ENCODE measurements around the gene POLRMT. TPM values are rescaled to one million over a fixed set of nuclear protein-coding genes. Genes with fewer than 3 reads are reported as not detected.
A peak's percentile ranks its signal among the peaks of the same experiment; 100 is the strongest.
"Not testable (repeated sequence)": the region's sequence is repeated elsewhere in the genome, so short reads cannot be mapped to it uniquely, and the experiment has no call there.

POLRMT gene
- total RNA-seq, 1 donor from 2014 or later: 26.8 TPM

DNA sequence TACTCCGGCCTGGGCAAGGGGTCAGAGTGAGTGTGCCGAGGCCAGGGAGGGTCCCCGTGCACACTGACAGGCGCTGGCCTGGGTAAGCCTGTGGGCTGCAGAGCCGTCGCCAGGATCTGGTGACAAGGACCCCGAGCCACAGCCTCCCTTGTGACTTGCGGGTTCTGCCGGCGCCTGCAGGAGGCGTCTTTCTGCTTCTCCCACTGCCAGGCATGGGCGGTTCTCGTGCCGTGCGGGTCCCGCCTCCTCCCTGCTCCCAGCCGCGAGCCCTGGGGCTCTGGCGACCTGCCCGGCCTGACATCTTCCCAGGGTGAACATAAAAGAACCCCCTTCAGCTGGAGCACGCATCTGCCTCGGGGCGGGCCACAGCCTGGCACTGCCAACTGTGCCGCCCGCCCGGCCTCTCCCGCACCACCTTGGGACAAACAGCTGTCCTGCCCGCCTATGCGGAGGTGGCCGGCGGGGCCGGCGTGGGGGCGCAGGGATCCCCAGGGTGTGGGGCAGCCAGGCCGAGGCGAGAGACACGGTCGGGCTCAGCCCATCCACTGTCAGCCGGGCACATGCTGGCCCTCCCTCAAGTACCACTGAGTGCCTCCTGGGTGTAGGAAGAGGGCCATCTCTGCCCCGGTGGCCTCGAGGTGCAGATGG, 45.1 kb downstream of the POLRMT start:
- intact Hi-C loops (cut with DNase I): no loop called here
- no peak overlapping the region for H3K27ac ChIP-seq

DNA sequence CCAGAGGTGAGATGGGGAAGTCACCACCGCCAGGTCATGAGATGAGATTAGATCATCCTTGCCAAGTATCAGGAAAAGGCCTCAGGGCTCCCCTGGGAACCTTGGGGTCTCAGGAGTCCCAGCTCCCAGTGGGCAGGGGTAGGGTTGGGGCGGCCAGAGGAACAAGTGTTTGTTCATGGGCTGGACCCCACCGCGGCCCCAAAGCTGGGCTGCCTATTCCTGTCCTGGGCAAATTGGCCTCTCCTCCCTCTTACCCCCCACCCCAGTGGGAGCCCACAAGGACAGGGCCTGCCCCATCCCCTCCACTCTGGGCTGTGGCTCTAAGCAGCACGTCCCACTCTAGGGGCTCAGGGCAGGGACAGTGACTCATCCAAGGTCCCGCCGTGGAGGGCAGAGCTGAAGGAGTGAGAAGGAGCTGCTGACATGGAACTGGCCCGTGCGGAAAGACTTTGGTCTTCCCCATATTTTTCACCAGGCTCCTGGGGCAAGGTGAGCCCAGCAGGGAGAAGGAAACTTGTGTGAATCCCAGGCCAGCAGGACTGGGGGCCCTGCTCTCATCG, 47.7 kb downstream of the POLRMT start:
- H3K36me3 ChIP-seq: peaks cover 25 to 27% of the 10 kb centered on the region in 2 donors
- peaks cover 2 to 4% of the 10 kb centered on the region in 2 donors for H3K4me1 ChIP-seq
- no peak for DNase-seq (ENCODE audit: low spot score in 2 of 2)
- H3K4me3 ChIP-seq: no peak overlapping the region
- no peak overlapping the region for H3K27ac ChIP-seq
- H3K9me3 ChIP-seq: no peaks in the 10 kb centered on the region
- no peak for TF ChIP-seq CTCF (IDR thresholded peaks at IDR 0.05)
- peaks cover 15% of the 10 kb centered on the region for H3K27me3 ChIP-seq
- intact Hi-C loops (cut with DNase I): no loop called here

More for the DNA sequence above, 45.1 kb downstream of the POLRMT start:
- no peak for DNase-seq (ENCODE audit: low spot score in 2 of 2)
- TF ChIP-seq CTCF (IDR thresholded peaks at IDR 0.05): peak in 1 of 3 experiments; percentile 4
- Histone ChIP-seq H3K9me3 (no peaks in the 10 kb centered on the region), H3K4me1 (peaks cover 2 to 5% of the 10 kb centered on the region in 2 donors), H3K4me3 (no peak overlapping the region), H3K36me3 (peaks cover 4% of the 10 kb centered on the region in 2 donors), H3K27me3 (peaks cover 32% of the 10 kb centered on the region)

GRCh38 chr19:585146-585545, 48.2 kb downstream of the POLRMT start:
- H3K9me3 ChIP-seq; intact Hi-C loops (cut with DNase I); DNase-seq (ENCODE audit: low spot score in 2 of 2); H3K27ac ChIP-seq; H3K4me1 ChIP-seq; H3K4me3 ChIP-seq: not testable (repeated sequence)
- peaks cover 12% of the 10 kb centered on the region for H3K27me3 ChIP-seq
- peaks cover 29 to 32% of the 10 kb centered on the region in 2 donors for H3K36me3 ChIP-seq

GRCh38 chr19:584240-585001, 48.9 kb downstream of the POLRMT start:
- H3K27ac ChIP-seq: no peak overlapping the region
- no peaks in the 10 kb centered on the region for H3K9me3 ChIP-seq
- TF ChIP-seq CTCF (IDR thresholded peaks at IDR 0.05): peak; percentile 53 to 63 (median 59)
- peaks cover 10% of the 10 kb centered on the region for H3K27me3 ChIP-seq
- peaks cover 31 to 39% of the 10 kb centered on the region in 2 donors for H3K36me3 ChIP-seq
- H3K4me3 ChIP-seq: no peak overlapping the region
- peaks cover 0 to 2% of the 10 kb centered on the region in 2 donors for H3K4me1 ChIP-seq
- DNase-seq (ENCODE audit: low spot score in 2 of 2): no peak
- intact Hi-C loops (cut with DNase I): no loop called here

GRCh38 chr19:583968-584239, 49.4 kb downstream of the POLRMT start:
- H3K27me3 ChIP-seq: peaks cover 6% of the 10 kb centered on the region

More at GRCh38 chr19:583968-584239, 49.4 kb downstream of the POLRMT start:
- Histone ChIP-seq H3K4me1 (no peaks in the 10 kb centered on the region), H3K4me3 (no peak overlapping the region), H3K36me3 (peaks cover 34 to 44% of the 10 kb centered on the region in 2 donors), H3K27ac (no peak overlapping the region), H3K9me3 (no peaks in the 10 kb centered on the region)
- no peak for DNase-seq (ENCODE audit: low spot score in 2 of 2)
- intact Hi-C loops (cut with DNase I): no loop called here
- no peak for TF ChIP-seq CTCF (IDR thresholded peaks at IDR 0.05)
